ENCODE data around the gene CHSY1.

The CHSY1 gene

GRCh38 chr15:101188637-101189408 lies 63.0 kb downstream of the CHSY1 start:
- no peak for DNase-seq (ENCODE audit: low spot score)
- peak overlapping the region; percentile 67 for H3K4me3 ChIP-seq

GRCh38 chr15:101187820-101188636 lies 63.8 kb downstream of the CHSY1 start:
- no peak for DNase-seq (ENCODE audit: low spot score)
- no peak for TF ChIP-seq CTCF (IDR thresholded peaks at IDR 0.05)
- peak overlapping the region; percentile 67 for H3K4me3 ChIP-seq
- H3K27ac ChIP-seq: peak overlapping the region; percentile 83 to 85

More at GRCh38 chr15:101188637-101189408, 63.0 kb downstream of the CHSY1 start:
- peak overlapping the region; percentile 85 to 92 for H3K27ac ChIP-seq
- TF ChIP-seq CTCF (IDR thresholded peaks at IDR 0.05): no peak

- no peak for DNase-seq (ENCODE audit: low spot score)
- Histone ChIP-seq H3K4me3 (no peak overlapping the region), H3K27ac (no peak overlapping the region)
- TF ChIP-seq CTCF (IDR thresholded peaks at IDR 0.05): no peak
These were observed 66.1 kb downstream of the CHSY1 start for GRCh38 chr15:101185770-101186169.

GRCh38 chr15:101185336-101185735 lies 66.5 kb downstream of the CHSY1 start:
- no peak overlapping the region for H3K27ac ChIP-seq
- H3K4me3 ChIP-seq: no peak overlapping the region
- no peak for DNase-seq (ENCODE audit: low spot score)
- no peak for TF ChIP-seq CTCF (IDR thresholded peaks at IDR 0.05)

GRCh38 chr15:101184830-101185229 lies 67.0 kb downstream of the CHSY1 start:
- TF ChIP-seq CTCF (IDR thresholded peaks at IDR 0.05): no peak
- DNase-seq (ENCODE audit: low spot score): no peak
- peak overlapping the region in 1 of 2 donors; percentile 7 for H3K27ac ChIP-seq

GRCh38 chr15:101183931-101184305 lies 67.9 kb downstream of the CHSY1 start:
- Histone ChIP-seq H3K27ac (peak overlapping the region in 1 of 2 donors; percentile 45), H3K4me3 (no peak overlapping the region)
- no peak for TF ChIP-seq CTCF (IDR thresholded peaks at IDR 0.05)
- no peak for DNase-seq (ENCODE audit: low spot score)

More at GRCh38 chr15:101184830-101185229, 67.0 kb downstream of the CHSY1 start:
- H3K4me3 ChIP-seq: no peak overlapping the region
